Left renal cortex interstitium (tissue), 4 donors: ENCODE measurements around the gene MTRR. TPM values are rescaled to one million over a fixed set of nuclear protein-coding genes. Genes with fewer than 3 reads are reported as not detected.

Experiments
- DNase-seq, 4 donors: peaks; one replicate each; pipeline ENCODE4 v3.0.0-alpha.2; 2013; ENCODE audit warnings: low read depth in 4 of 4, low spot score in 2 of 4, missing footprints in 1 of 4
- polyA plus RNA-seq, 4 donors: library from polyadenylated mRNA; unstranded; fragments of 120-200 nt; gene quantifications; one replicate each; pipeline ENCODE4 v1.2.1, GENCODE V29; 2013; ENCODE audit not compliant: insufficient read length in 4 of 4

MTRR gene
- 10 to 100 TPM; 47.0 to 66.4 (median 58.8) TPM for polyA plus RNA-seq

- DNase-seq = peak in 3 of 4 donors; percentile 68 to 90 (median 83)
Observed at GRCh38 chr5:7868773-7869473, at the start of gene MTRR, which contains the start of gene FASTKD3. TSS of gene MTRR (plus strand) at chr5:7869148. CDS start at chr5:7870795, 1,647 bp downstream. TSS of gene FASTKD3 (minus strand) at chr5:7869031. CDS start at chr5:7868083, 948 bp downstream.

GRCh38 chr5:7822449-7822848 lies 46.5 kb upstream of the MTRR start:
- DNase-seq = no peak

DNA sequence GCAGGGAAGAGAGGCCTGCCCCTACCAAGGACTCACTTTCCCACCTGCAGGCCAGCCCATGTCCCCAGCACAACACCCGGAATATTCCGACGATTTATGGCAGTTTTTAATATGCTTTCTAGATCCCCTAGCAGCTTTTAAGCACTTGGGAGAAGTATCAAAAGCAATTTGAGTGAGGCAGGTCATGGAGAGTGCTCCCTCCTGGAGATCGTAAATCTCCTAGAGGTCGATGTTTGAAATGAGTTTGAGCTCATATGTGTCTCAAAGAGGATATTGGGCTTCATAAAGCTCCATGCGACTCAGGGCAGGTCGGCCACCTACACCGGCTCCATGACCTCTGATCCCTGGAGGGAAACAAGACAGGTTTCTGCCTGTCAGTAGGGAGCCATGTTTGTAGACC lies 45.4 kb upstream of the MTRR start:
- no peak for DNase-seq

- no peak for DNase-seq
Observed at GRCh38 chr5:7824995-7825394, 44.0 kb upstream of the MTRR start.

DNA sequence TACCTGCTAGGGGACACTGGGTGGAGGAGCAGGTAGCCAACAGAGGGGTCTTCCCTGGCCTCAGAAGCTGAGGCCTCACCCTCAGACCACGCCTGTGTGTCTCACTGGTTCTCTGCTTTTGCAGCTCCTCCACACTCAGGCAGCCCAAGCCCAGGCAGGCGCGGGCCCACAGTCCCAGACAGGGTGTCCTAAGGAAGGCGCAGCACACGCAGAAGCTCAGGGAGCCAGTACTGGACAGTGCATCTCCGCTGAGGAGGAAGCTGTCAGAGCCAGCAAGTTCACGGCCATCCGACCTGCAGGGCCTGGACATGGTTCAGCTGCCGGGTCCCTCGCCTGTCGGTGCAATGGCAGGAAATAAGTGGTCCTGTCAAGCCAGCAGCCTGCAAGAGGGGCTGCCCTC lies 43.3 kb upstream of the MTRR start:
- DNase-seq = no peak

GRCh38 chr5:7827610-7828009 lies 41.3 kb upstream of the MTRR start:
- DNase-seq = no peak

DNA sequence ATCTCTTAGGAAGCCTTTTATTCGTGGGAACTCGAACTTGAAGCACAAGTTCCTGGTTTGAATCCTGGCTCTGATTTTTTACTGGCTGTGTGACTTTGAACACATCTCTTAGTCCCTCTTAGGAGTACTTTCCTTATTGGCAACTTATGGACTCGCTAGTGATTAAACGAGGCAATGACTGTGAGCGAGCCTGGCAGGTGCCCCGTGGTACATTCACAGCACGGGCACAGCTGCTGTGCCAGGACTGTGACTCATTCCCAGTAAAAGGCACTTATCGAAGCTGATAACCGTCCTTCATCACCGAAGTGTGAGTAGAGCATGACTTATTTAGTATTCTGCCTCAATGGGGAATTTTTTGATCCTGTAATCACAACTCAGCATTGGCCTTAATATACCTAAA lies 40.7 kb upstream of the MTRR start:
- DNase-seq = no peak

GRCh38 chr5:7834982-7835381 lies 34.0 kb upstream of the MTRR start:
- no peak for DNase-seq

DNA sequence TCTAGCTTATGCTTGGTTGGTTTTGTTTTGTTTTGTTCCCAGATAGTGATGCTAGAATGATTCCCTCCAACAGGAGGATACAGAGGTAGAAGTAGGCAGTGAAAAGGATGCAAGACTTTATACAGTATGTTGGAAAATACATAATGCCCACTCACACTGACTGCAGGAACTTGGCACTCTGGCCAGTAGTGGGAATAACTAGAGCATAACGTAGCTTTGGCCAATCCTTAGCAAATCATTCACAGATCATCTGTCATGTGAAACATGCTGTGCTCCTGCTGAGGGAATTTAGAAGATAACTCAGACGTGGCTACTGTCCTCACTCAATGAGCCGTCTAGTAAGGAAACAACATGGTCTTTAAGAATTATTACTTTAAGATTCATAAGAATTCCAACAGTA lies 31.5 kb upstream of the MTRR start:
- DNase-seq = peak in 1 of 4 donors; percentile 27

DNA sequence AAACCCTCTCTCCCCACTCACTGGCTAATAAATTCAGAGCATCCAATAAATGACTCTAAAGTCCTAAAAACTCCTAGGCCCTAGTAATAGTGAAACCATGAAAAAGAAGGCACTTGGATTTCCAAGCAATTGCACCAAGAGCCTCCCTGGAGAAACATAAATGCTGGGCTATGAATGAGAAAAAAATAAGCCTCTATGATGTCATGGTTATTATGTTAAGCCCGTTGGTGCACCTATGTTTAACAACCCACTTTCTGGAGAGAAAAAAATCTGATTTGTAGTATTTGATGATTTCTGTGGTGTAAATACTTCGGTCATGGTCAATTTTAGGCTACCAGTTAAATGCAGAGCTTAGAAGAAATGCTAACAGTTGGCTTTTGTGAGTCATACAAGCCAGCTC lies 26.4 kb upstream of the MTRR start:
- no peak for DNase-seq

- no peak for DNase-seq
Observed at GRCh38 chr5:7844901-7845300, 24.0 kb upstream of the MTRR start.

DNA sequence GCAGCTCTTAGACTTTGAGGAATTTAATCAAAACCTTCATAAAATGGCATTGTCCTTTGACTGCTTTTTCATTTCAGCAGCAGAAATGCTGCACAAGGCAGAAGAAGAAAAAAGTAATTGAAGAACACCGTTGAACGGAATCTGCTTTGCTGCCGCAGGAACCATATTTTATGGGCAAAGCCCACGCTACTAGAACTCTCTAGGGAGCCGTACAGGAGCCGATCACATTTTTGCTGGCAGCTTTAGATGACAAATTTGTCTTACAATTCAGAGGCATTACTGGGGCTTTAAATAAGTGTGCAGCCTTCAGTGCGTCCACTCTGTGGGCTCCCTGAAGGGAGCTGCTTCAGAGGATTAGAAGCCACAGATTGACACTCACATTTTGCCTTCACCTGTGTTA lies 23.4 kb upstream of the MTRR start:
- no peak for DNase-seq

DNA sequence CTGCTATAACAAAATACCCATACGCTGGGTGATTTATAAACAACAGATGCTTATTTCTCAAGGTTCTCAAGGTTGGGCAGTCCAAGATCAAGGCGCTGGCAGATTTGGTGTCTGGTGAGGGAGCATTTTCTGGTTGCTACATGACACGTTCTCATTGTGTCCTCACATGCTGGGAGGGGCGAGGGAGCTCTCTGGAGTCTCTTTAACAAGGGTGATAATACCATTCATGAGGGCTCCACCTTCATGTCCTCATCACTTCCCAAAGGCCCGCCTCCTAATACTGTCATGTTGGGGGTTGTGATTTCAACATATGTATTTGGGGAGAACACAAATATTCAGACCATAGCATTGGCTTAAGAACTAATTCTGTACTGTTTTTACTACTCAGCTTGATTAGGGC lies 22.6 kb upstream of the MTRR start:
- DNase-seq = no peak

GRCh38 chr5:7848296-7848695 lies 20.7 kb upstream of the MTRR start:
- DNase-seq = no peak

DNA sequence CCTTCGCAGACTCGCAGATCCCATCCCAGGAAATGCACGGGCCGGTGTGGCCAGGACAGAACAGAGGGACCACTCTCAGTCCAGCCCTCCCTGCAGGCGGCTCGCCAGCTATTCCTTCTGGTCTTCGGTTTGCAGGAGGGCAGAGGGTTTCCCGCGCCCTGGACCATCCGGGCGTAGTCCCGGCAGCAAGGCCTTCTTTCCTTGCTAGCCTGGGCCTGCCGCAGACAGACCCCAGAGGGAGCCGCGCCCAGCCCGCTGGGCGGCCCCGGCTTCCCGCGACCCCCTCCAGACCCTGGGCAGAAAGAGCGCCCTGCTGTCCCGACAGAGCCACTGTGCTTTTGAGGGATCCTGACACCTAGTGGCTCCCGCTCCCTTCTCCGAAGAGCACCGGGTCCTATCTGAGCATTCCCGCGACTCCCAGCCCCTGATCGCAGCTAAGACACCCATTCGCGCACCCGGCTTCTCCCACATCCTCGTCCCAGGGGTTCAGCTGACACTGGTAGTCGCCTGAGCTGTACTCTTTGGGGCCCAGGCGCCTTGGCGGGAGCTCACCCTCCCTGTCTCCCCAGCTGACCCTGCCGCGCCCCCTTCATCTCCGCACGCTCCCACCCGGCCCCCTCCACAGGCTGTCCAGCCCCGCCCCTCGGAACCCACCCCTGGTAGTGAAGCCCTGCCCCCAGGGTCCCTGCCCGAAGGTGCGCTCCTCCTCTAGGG lies 19.1 kb upstream of the MTRR start:
- DNase-seq = peak in 1 of 4 donors; percentile 31

DNA sequence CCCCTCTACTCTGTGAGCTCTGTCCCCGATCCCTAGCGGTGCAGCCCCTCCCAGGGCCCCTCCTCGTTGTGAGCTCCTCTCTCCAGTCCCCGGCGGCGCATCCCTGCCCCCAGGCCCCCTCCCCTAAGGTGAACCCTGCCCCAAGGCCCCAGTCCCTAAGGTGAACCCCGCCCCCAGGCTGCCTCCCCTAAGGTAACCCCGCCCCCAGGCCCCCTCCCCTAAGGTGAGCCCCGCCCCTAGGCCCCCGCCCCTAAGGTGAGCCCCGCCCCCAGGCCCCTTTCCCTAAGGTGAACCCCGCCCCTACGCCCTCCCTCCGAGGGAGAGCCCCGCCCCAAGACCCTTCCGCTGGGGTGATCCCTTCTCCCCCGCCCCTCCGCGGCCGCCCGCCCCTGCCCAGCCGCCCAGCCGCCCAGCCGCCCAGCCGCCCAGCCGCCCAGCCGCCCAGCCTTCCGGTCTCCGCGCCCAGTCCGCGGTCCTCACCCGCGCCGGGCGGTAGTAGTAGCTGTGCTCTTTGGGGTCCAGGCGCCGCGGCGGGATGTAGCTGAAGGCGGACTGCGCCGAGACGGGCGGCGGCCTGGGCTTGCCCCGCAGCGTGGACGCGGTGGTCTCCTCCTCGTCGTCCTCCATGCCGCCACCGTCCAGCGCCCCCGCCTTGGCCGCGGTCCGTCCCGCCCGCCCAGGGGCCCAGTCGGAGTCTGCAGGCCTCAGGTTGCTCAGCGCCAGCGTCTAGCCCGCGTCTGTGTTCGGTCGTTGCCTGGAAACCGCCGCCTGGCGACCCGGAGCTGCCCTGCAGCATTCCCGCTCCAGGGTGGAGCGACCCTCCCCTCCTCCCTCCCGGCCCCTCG lies 18.3 kb upstream of the MTRR start, which contains the start of gene CFAP90:
Gene CFAP90 (minus strand): TSS at position 739 of the 845 bp plus-strand sequence. CDS start 112 bp downstream, at position 627.
- DNase-seq = peak in 1 of 4 donors; percentile 49

DNA sequence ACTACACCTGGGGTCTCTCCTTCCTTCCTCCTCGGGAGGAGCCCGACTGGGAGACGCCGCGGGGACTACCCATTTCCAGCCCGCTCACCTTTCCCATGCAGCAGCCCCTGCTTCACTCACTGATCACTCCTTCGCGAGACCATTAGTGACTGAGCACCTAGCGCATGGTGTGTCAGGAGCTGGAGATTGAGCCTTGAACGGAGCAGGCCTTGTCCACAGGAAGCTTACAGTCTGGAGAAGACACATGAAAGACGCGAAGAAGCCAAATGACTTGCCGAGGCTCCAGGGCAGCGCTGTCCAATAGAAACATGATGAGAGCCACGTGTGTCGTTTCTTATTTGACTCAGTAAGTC lies 17.7 kb upstream of the MTRR start:
- DNase-seq = no peak

- DNase-seq = no peak
Observed at GRCh38 chr5:7851617-7852289, 17.2 kb upstream of the MTRR start.

GRCh38 chr5:7852542-7852941 lies 16.4 kb upstream of the MTRR start:
- no peak for DNase-seq

DNA sequence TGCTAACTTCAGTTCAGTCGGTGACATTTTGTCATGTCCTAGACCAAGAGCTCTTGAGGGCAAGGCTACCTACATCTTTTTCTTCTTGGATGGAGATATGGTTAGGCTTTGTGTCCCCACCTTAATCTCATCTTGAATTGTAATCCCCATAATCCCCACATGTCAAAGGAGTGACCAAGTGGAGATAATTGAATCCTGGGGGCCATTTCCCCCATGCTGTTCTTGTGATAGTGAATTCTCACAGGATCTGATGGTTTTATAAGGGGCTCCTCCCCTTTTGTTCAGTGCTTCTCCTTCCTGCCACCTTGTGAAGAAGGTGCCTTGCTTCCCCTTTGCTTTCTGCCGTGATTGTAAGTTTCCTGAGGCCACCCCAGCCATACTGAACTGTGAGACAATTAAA lies 16.0 kb upstream of the MTRR start:
- DNase-seq = no peak

GRCh38 chr5:7855611-7856010 lies 13.3 kb upstream of the MTRR start:
- no peak for DNase-seq
